GM21526 (cell line): ENCODE results near the gene TRIM66.

Experiments used
- ATAC-seq: cut with Tn5 transposase; IDR thresholded peaks from one replicate; pipeline ENCODE4 v1.9.1; 2021; ENCODE audit warnings: moderate library complexity; ENCODE audit not compliant: unreplicated experiment, low FRiP score

Gene TRIM66

DNA sequence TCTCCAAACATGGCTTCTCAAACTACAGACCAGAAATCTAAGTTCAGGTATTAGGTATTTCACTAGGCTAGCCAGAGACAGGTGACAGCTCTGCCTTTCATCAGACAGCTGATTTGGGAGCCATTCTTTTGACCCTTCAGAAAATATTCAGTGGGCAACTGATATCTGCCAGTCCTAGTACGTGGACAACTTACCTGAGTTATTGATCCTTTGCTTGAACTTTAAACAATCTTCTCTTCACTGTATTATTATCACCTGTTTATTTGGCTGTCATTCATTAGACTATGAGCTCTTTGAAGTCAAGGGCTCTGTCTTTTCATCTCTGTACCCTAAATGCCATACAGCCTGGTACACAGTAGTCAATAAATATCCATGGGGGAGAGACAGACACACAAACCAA, 17.2 kb downstream of the TRIM66 start:
- ATAC-seq = no peak

DNA sequence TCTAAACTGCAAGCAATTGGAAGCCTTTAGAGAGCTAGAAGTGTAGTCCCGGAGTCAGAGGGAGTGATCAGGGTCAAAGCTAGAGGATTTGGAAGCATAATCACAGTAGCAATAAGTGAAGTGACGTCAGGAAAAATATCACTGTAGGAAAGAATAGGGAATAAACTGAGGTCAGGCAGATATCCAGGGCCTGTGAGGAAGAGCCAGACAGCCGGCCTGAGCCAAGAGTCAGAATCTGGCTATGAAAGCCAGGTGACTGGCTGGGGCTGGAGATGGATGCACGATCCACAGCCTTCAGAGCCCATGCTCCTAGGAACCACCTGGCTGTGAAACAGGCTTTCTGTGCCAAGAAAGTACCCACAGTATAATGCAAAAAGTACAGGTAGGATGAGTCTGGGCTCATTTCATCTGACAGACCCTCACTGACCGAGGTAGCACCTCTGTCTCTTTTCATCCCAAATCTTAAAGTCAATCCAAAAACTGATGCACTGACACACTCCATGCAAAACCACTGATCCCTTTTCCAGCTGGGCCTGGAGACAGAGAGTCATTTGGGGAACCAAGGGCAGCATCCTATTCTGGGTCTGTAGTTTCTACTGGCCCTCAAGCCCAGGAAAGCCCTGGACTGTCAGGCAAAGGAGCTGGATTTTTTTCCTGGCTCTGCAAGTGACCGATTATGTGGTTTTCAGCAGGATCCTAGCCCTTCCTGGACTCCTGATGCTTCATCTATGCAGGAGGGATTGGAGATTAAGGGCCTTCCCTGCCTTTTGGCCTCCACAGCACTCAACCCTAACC, 21.3 kb downstream of the TRIM66 start:
- no peak for ATAC-seq

DNA sequence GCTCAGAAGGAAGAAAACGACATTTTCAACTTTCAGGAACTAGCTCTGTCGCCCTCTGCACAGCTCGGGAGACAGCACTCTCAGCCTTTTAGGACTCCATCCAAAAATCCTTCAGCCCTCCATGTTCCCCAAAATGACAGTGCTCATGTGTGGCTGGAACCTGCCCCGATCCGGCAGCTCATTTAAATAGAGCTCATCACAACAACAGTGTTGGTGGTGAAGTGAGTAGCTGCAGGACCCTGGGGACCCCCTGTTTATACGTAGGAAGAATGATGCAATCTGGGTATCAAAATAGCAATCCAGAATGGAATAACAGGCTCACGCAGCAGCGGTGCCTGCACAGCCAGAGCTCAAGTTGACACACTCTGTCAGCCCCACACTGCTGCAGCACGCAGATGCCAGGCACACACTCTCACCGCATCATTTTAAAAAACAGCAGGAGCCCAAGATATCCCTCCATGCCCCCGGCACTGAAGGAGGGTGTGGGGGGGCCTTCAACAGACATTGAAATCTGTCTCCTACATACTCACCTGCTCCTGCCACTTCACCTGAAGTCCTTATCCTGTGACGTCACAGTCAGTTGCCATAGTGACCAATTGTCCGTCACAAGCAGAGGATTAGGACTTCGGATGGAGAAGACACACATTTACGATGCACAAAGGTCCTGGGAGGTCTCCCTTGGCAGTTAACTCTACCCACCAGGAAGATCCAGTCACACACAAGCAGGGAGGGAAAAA, 24.0 kb downstream of the TRIM66 start:
- ATAC-seq = no peak

DNA sequence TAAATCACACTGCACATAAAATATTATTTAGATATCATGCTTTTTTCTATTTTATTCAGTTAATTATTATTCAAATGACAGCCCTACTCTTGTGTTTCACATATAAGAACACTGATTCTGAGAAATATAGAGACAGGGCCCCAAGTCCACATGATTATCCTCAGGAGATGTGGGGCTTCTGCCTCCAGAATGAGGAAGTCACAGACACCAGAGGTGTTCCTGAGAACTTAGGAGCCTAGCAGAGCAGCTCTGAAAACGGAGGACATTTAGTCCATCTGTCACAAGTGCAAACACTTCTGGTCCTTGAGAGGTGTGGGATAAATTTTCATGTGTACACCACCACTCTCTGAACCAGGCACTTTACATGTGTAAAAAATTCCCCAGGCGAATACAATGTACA, 26.2 kb downstream of the TRIM66 start:
- no peak for ATAC-seq

DNA sequence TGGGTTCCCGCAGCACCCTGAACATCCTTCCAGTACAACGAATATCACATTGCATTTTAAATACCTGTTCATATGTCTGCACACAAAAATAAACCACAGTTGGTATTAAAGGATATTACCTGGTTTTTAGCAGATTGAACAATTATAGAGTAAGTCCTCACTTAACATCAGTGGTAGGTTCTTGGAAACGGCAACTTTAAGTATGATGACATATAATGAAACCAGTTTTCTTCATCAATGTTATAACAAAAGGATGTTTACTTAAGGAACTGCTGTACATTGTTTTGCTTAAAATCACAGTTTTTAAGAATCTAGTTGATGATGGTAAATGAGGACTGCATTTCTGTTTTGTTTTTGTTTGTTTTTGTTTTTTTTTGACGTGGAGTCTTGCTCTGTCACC, 28.0 kb downstream of the TRIM66 start:
- ATAC-seq = no peak

DNA sequence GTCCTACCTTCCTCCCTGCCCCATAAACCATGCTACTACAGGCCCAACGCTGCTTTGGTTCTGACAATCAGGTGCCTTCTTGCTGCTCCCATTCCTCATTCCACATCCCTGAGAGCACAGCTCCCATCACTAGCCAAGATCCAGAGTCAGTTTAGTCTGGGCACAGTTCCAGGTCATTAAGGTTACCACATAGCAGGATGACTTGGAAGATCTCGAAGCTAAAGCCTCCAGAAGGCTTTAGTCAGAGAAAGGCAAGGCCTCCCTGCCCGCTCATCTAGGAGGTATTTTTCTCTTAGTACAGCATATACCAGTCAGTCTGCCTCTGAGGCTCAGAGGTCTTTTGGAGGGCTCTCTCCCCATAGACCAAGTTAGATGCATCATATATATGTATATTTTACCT, 30.3 kb downstream of the TRIM66 start:
- no peak for ATAC-seq

DNA sequence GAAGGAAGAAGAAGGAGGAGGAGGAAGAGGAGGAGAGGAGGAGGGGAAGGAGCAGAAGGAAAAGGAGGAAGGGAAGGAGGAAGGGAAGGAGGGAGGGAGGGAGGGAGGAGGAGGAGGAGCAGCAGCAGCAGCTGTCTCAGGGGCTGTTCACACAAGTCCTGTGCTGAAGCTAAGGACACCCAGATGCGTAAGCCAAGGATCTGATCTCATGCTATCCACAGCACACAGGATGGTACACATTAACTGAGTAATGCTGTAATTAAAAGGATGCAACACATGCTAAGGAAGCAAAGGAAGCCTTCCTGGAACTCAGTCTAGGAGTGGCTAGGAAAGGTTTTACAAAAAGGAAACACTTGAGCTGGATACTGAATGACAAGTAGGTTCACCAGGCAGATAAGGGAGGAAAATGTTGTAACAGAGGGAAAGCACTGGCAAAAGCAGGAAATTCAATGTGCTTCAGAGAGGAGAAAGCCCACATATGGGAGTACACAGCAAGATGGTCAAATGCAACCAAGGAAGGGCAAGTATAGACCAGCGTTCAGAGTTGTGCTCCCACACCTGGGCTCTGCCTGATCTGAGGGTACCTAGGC, 32.0 kb downstream of the TRIM66 start:
- ATAC-seq = no peak

DNA sequence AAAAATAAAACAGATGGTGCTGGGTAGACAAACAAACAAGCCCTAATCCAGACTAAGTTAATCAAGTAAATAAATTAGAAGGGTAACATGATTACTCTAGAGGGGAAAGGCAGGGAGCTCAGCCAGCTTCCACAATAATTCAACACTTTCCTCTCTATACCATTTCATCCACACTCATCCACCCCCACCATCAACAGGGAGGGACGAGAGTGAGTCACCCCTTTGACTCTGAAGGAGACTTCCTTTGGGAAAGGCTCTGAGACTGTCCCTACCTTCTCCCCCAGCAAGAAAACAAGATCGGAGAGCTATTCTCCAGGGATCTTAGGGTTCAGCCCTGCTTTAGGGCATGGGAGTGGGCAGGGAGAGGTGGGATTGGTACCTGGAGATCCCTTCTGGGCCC, 33.1 kb downstream of the TRIM66 start:
- no peak for ATAC-seq

DNA sequence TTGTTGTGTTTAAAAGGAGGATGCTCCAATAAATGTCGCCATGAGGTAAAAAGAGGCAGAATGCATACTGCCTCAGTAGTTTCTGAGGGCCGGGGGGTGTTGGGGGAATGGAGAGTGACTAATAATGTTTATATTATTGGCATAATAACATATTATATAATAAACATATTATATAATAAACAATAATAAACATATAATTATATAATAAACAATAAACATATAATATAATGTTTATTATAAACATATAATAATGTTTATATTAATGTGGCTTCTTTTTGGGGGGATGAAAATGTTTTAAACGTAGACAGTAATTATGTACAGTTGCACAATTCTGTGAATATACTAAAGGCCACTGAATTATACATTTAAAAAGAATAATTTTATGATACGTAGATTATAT, 35.6 kb downstream of the TRIM66 start:
- ATAC-seq = no peak

DNA sequence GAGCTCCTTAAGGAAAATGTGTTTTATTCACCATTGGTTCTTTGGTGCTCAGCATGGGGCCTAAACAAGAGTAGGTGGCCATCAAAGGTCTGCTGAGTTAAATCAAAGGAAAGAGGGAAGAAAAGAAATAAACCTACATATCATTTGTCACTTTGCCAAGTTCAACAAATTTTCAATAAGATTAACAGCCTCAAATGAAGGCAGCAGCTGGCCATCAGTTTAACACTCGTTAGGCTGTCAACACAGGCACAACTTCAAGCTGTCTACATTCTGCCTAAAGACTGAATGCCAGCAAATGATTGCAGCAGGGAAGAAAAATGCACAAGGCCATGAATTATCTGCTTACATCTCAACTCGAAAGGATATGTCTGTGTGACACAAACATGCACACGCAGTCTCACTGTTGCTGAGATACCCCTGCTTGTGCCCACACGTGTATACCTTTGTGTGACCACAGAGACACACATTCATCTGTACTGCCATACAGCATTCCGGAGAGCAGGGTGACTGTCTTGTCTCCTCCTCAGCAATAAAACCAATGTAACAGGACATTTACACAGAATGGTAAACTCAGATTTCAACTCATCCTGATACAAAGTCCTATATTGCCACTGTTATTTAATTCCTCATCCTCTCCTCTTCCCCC, 40.1 kb downstream of the TRIM66 start:
- no peak for ATAC-seq

DNA sequence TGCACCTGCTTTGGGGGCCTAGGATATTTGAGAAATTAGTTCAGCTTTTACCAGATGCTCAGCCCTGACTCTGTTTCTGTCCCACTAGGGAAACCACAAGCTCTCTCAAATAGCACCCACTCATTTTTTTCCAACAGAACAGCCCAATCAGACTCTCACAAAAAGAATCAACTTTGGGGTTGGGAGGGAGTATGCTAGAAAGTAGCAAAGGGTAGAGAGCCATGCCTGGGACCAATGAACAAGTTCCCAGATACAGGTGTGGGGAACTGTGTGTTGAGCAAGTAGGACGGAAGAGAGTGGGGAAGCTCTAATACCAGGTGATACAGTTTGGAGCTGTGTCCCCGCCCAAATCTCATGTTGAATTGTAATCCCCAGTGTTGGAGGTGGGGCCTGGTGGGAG, 41.1 kb downstream of the TRIM66 start:
- no peak for ATAC-seq

DNA sequence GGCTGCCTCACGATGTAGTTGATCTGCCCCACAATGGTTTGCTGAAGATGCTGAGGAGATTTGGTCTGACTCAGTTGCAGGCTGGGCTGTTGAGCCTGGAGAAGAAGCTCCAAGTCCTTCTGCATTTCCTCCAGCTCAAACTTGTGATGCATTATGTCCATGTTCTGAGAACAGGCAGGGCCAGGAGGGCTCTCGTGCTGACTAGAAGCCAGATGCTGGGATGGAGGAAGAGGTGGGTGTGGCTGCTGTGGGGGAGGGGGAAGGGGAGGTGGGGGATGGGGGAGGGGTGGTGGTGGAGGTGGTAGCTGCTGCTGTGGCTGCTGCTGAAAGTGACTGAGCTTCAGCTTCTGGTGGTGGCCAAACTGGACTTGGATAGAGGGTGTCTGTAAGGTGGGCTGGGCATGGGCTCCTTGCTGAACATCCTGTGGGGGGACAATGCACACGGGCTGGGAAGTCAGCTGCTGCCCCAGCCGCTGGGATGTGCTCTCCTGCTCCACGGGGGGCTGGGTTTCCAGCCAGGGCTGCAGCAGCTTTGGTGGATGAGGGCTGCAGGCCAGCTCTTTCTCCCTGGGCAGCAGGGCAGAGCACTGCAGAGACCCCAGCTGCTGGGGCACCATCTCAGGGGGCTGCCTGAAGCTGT, 42.1 kb downstream of the TRIM66 start:
- ATAC-seq = no peak

DNA sequence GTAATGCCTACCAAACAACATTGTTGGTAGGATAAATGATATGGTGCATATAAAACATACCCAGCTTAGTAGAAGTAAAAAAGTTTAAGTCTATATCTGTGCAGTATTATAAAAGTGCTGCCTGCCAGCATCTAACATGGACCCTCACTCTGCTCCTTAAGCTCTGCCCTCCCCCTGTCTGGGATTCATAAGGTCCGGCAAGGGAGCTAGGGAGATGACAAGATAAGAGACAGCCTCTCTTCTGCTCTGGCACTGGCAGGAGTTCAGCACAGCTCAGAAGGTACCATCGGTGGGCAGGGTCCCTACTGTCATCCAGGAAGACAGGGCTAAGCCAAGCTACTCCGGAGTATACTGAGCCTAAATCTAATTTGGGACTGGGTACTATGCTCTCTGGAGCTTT, 42.8 kb downstream of the TRIM66 start:
- no peak for ATAC-seq

DNA sequence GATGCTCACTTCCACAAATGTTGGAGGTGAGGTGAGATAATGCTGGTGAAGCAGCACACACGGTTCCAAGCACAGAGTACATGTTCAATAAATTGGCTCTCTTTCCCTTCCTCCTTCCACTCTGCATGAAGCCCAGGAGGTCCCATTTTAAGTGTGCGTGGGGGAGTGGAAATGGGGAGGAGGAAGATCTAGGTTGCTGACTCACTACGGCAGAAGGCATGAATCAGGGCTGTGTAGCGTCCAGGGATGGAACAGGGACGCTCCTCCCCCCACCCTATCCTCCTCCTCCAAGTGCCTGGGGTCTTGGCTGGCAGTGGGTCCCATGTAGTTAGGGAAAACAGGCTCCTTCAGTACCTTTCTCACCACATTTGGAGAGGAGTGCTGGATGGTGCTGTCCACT, 44.2 kb downstream of the TRIM66 start:
- ATAC-seq = no peak

DNA sequence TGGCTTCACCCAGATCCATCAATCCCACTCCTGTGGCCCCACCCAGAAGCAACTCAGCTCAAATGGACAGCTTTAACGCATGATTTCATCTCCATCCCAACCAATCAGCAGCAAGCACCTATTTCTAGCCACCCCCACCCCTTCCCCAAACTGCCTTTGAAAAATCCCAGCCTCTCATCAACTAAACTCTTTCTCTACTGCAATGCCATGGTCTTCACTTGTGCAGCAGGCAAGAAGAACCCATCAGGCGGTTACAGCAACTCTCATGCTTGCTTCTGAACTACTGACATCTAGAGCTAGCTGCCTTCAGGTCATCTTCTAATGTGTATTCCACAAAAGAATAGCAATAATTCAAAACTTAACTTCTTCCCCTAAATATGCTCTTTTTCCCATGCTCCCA, 46.3 kb downstream of the TRIM66 start:
- no peak for ATAC-seq

DNA sequence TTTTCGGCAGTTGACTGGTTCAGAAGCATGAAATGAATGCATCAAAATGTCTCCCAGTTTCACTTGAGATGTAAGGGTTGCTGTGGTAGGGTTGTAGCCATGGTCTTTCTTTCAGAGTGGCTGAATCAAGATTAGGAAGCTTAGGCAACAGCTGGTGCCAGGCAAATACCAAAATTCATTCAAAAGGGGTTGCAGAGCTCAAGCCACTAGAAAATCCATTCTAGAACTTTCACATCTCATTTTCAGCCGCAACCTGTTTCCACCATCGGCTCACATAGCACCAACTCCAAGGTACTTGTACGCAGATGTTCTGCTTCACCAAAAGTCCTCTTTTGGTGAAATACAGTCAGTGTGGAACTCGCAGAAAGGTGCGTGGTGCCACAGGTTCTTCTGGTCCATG, 48.0 kb downstream of the TRIM66 start:
- ATAC-seq = no peak

DNA sequence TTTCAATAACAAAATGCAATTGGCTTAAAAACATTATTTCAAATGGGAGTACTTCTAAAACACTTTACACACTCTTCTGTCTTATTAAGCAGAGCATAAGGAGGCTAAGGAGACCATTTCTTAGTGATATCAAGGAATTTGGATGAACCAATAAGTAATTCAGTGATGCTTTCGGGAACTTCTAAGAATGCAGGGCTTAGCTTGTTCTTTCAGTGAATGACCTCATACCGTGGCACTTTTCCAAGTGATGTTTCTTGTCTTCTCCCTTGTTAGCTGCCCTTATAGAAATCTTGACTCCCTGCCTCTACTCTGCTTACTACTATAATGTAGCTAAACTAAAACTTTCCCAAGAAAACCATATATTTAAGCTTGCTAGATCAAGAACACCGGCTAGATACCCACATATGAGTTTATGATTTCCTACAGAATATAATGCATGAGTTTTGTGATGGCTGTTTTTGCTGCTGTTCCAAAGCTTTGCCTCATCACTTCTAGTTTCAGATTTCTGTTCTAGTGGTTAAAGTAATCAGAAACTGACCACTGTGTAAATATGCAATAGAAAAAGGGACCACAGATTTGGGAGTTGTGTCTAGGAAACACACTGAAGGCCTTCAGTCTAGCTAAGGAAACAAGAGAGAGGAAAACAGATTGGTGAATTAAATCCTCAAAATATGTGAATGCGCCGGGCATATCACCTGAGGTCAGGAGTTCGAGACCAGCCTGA, 50.9 kb downstream of the TRIM66 start:
- ATAC-seq = no peak

DNA sequence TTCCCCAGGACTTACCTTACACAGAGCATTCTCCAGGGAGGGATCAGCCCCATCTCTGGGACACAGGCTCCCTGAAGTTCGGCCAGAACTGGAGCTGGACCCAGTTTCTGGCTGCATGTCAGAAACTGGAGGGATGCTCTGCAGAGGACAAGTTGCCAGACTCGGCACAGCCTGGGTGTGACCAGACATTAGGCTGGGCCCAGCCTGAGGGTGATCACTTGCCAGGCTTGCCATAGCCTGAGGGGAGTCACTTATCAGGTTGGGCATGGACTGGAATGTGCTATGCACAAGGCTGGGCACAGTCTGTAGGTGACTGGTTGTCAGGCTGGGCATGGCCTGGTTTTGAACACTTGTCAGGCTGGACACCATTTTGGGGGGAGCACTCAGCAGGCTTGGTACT, 57.8 kb downstream of the TRIM66 start:
- ATAC-seq = no peak

DNA sequence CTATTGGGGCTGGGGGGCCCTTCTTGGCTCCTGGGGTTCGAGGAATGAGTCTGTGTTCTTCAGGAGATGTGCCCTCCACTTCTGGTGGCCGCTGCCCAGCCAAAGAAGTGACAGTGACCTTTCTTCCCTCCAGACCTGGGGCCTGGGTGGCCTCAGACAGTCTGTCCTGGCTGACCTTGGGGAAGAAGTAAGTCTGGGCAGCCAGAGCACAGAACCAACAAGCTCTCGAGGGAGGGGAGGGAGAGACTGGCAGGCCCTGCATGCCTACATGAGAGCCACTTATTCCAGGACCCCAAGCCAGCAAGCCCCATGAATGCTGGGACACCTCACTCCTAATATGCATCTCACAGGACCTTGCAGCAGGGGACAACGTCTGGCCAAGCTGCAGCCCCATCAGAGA, 61.3 kb downstream of the TRIM66 start:
- no peak for ATAC-seq

DNA sequence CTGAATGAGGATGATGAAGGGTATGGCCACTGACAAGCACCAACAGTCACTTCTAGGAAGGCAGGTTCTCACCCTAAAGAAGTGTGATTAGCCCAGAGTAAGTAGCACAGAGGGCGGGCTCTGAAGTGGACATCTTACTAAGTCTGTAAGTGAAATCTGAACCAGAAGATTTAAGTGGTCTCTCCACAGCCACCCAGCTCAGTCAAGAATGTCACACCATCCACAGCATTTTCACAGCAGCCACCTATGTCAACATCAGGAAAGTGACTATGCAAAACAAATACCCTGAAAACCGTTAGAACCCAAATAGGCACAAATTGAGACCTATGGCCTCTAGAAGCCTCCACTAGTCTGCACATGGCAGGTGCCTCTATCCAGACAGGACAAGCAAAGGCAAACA, 65.4 kb downstream of the TRIM66 start:
- ATAC-seq = no peak
